Measurements from ENCODE around the gene TSSK6.
A peak's percentile ranks its signal among the peaks of the same experiment; 100 is the strongest.

Gene TSSK6

DNA sequence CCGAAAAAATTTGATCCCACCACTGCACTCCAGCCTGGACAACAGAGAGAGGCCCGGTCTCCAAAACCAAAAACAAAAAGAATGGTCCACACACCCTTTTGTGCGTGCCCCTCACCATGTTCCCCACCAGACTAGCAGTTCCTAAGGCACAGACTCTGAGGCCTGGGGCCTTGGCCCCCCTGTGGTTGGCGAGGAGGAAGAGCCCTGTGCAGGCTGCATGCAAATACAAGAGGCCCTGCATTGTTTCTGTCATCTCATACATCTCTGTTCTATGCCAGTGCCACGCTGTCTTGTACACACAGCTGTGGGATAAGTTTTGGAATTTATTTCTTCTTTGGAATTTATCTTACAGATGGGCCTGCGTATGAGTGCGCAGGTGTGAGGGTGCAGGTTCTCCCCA is 8.7 kb upstream of the TSSK6 start:
- no peak for DNase-seq (ENCODE audit: extremely low spot score)
- CTCF ChIA-PET: interaction anchor here (1.5 to 2.2 kb wide), 2 partner anchors 8 to 30 kb away, joined by 4 to 6 read pairs; partner anchors contain the start of genes NDUFA13 and TSSK6
- TF ChIP-seq, protein P1, sequence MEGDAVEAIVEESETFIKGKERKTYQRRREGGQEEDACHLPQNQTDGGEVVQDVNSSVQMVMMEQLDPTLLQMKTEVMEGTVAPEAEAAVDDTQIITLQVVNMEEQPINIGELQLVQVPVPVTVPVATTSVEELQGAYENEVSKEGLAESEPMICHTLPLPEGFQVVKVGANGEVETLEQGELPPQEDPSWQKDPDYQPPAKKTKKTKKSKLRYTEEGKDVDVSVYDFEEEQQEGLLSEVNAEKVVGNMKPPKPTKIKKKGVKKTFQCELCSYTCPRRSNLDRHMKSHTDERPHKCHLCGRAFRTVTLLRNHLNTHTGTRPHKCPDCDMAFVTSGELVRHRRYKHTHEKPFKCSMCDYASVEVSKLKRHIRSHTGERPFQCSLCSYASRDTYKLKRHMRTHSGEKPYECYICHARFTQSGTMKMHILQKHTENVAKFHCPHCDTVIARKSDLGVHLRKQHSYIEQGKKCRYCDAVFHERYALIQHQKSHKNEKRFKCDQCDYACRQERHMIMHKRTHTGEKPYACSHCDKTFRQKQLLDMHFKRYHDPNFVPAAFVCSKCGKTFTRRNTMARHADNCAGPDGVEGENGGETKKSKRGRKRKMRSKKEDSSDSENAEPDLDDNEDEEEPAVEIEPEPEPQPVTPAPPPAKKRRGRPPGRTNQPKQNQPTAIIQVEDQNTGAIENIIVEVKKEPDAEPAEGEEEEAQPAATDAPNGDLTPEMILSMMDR (IDR thresholded peaks at IDR 0.05; ENCODE audit: control extremely low read depth, extremely low read depth, low read depth, missing control alignments): peak; percentile 5
- POLR2A ChIA-PET: no interaction called here

DNA sequence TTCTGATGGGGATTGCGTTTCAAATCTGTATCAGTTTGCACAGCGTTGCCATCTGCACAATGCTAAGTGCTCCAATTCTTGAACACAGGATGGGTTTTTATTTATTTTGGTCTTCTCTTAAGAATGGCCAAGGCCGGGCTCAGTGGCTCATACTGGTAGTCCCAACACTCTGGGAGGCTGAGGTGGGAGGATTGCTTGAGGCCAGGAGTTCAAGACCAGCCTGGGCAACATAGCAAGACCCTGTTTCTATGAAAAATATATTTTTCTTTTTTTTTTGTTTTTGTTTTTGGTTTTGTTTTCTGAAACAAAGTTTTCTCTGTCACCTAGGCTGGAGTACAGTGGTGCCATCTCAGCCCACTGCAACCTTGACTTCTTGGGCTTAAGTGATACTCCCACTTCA is 7.8 kb upstream of the TSSK6 start:
- ChIA-PET CTCF (no interaction called here), POLR2A (no interaction called here)
- TF ChIP-seq, protein P1 (IDR thresholded peaks at IDR 0.05; ENCODE audit: control extremely low read depth, extremely low read depth, low read depth, missing control alignments): no peak

DNA sequence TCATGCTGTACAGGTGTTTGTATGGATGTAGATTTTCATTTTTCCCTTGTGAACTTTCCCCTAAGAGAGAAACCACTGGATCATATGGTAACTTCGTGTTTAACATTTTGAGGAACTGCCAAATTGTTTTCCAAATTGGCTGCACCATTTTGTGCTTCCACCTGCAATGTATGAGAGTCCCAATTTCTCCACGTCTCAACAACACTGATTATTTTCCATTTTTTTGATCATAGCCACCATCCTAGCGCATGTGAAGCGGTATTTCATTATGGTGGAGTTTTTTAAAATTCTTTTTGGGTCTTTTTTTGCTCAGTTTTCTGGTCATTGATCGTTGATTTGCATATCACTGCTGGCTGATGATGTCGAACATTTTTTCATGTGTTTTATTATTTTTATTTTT is 5.6 kb upstream of the TSSK6 start:
- ChIA-PET POLR2A (no interaction called here), CTCF (no interaction called here)
- TF ChIP-seq, protein P1 (IDR thresholded peaks at IDR 0.05; ENCODE audit: control extremely low read depth, extremely low read depth, low read depth, missing control alignments): no peak
- no peak for DNase-seq (ENCODE audit: extremely low spot score)

More for the DNA sequence above, 7.8 kb upstream of the TSSK6 start:
- no peak for DNase-seq (ENCODE audit: extremely low spot score)

DNA sequence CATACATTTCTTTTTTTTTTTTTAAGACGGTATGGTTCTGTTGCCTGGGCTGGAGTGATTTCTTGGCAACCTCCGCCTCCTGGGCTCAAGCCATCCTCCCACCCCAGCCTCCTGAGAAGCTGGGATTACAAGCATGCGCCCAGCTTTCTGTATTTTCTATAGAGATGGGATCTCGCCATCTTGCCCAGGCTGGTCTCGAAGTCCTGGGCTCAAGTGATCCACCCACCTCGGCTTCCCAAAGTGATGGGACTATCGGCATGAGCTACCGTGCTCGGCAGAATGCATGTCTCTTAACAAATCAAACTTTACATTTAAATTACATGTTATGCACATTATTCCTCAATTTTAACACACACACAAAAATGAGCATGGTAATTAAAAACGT is 1.9 kb upstream of the TSSK6 start:
- TF ChIP-seq, protein P1 (IDR thresholded peaks at IDR 0.05; ENCODE audit: control extremely low read depth, extremely low read depth, low read depth, missing control alignments): no peak
- ChIA-PET POLR2A (no interaction called here), CTCF (no interaction called here)
- DNase-seq (ENCODE audit: extremely low spot score): no peak

DNA sequence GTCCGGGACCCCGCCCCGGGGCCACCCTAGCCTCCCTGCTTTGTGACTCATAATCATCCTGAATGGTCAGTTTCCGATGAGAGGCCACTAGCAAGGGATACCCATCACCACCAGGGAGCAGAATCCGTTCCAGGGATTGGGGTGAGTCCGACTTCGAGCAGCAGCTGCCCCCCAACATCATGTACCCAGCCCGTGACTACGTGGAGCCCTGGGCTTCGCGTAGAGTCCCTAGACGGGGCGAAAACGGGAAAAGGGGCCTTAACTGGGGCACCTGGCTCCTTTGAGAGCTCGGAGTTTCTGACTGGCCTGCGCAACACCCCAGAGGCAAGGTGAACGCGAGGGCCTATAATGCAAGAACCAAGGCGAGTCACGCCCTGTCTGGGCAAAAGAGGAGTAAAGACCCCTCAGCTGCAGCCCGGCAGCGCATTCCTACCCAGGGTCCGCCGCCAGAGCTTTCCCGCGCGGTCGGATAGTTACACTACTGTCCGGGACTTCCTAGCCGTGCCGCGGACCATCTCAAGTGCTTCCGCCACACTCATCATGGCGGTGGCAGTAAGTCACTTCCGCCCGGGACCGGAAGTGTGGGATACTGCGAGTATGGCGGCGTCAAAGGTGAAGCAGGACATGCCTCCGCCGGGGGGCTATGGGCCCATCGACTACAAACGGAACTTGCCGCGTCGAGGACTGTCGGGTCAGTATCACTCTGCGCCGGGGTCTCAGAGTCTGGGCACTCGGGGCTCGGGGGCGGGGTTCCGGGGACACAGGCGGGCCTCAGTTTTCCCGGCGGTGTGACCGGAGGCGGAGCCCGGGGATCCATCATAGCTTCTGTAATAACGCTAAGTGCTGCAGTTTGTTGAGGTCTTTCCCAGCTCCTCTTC is 533 bp upstream of the TSSK6 start, which contains the start of gene NDUFA13:
TSS of gene NDUFA13 (plus strand) at position 584 of the 878 bp plus-strand sequence. CDS start at position 598, 14 bp downstream.
- peak; percentile 95 for DNase-seq (ENCODE audit: extremely low spot score)
- CTCF ChIA-PET: interaction anchor here (1.0 to 2.3 kb wide), 7 partner anchors 9 to 154 kb away, joined by 3 to 7 read pairs (median 4); partner anchors contain the start of gene GMIP
- POLR2A ChIA-PET: interaction anchor here (0.6 kb wide), 1 partner anchor 197 kb away, joined by 5 read pairs; no protein-coding TSS in a partner anchor
- TF ChIP-seq, protein P1 (IDR thresholded peaks at IDR 0.05; ENCODE audit: control extremely low read depth, extremely low read depth, low read depth, missing control alignments): no peak

DNA sequence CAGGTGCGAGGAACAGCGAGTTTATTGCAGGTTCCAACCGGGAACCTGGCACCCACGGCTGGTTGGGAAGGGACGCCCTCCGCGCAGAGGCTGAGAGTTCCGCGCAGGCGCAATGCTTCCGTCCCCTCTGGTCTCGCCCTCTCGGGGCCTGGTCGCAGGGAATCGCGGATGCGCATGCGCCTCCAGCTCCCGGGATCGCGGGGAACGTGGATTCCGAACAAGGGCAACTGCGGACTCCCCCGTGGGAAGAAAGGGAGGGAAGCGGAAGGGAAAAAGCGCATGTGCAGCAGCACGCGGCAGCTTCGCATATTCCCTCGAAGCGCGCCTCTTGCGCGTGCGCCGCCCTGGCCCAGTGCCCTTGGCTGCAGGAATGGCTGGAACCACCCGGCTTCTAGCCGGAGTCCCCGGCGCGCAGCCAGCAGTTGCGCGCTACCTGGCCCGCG is 1.1 kb downstream of the TSSK6 start:
- TF ChIP-seq, protein P1 (IDR thresholded peaks at IDR 0.05; ENCODE audit: control extremely low read depth, extremely low read depth, low read depth, missing control alignments): no peak
- CTCF ChIA-PET: interaction anchor here (1.0 to 1.1 kb wide), 2 partner anchors 23 to 102 kb away, joined by 3 read pairs; no protein-coding TSS in a partner anchor
- POLR2A ChIA-PET: no interaction called here
- DNase-seq (ENCODE audit: extremely low spot score): no peak
